Activated T-cell treated with anti-CD3 and anti-CD28 coated beads for 4 hours (primary cell): ENCODE measurements around the gene ACTRT2.

ENCODE experiments used
- DNase-seq: peaks from one replicate; pipeline ENCODE4 v3.0.0-alpha.2; 2020

ACTRT2 gene

DNA sequence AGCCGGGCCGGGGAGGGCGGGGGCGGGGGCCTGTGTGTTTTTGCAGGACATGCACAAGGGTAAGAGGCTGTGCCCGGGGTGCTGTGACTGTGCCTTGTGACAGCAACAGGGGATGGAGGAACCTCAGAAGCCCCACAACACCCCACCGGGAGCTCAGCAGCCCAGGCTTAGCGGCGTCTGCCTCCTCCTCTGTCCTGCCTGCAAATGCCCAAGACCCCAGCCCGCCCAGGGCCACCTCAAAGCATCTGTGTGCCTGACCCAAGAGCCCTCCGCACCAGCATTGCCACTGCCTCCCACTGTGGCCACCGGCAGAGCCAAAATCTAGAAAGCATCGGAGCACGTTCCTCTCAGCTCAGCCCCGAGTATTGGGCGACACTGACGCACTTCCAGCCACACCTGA, 2.7 kb upstream of the ACTRT2 start:
- no peak for DNase-seq

DNA sequence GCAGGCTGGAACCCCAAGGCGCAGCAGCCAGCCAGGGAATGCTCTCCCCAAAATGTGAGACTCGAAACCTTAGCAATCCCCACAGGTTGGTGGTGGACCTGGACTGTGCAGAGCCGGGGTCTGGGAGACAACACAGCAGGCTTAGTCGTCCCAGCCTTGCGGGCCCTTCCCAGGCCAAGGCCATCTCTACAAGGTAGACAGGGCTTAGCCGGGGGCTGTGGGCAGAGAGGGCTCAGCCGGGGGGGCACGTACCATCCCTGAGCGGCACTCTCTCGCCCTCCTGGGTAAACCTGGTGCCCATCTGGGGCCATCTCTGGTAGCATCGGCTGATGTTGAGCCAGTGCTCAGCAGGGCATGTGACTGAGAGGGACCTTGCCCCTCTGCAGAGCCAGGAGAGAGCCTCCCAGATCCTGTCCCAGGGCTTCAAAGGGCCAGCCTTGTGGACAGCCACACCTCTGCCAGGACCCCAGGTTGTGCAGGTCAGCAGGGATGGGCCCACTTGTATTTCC, 2.2 kb upstream of the ACTRT2 start:
- DNase-seq = no peak

DNA sequence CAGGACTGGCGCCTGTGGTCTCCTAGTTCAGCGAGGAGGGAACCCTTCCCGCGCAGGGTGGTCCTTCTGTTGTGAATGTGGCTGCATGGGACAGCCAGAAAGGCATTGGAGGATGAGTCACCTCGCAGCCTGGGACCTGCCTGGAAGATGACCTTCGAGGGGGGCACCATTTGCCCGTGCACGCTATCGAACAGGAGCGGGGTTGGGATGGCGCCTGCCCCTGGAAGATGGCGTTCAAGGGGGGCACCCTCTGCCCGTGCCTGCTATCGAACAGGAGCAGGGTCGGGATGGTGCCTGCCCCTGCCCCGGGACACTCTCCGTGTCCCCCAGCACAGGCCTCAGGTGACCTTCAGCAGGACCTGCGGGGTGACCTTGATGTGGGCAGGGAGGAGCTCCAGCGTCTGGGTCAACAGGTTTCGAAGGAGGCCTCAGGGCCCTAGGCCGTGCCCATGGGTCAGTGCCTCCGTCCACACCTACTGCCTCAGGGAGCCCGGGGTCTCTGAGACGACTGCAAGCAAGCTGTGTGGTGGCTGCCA, 1.7 kb upstream of the ACTRT2 start:
- no peak for DNase-seq

DNA sequence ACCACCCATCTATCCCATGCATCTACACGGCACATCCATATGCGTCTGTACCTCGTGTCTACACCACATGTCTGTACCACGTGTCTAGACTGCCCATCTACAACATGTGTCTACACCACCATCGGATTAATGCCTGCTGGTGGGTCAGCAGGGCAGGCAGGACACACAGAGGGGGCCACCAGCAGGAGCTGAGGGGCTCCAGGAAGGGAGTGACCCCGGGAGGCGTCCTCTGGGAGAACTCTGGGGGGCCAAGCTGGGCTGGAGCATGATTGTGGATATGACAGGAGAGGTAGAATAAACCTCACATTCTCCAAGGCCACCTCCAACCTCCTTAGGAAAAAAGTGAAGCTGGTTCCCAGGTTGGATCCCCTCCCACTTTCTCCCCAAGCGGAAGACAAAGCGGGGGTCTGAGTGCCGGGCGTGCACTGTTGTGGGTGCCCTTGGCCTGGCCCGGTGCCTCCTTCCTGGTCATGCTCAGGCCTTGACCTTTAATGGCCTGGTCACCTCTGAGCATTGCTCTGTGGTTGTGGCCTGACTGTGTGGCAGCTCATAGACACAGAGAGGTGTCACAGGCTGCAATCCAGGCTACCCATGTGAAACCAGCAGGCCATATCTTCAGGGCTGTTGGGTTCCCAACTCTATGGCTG, 881 bp upstream of the ACTRT2 start:
- DNase-seq = no peak

DNA sequence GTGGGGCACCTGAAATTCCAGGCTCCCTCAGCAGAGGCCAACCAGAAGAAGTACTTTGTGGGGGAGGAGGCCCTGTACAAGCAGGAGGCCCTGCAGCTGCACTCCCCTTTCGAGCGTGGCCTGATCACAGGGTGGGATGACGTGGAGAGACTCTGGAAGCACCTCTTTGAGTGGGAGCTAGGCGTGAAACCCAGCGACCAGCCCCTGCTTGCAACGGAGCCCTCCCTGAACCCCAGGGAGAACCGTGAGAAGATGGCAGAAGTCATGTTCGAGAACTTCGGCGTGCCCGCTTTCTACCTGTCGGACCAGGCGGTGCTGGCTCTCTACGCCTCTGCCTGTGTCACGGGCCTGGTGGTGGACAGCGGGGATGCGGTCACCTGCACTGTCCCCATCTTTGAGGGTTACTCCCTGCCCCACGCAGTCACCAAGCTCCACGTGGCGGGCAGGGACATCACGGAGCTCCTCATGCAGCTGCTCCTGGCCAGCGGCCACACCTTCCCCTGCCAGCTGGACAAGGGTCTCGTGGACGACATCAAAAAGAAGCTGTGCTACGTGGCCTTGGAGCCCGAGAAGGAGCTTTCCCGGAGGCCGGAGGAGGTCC, 634 bp downstream of the ACTRT2 start:
- no peak for DNase-seq

DNA sequence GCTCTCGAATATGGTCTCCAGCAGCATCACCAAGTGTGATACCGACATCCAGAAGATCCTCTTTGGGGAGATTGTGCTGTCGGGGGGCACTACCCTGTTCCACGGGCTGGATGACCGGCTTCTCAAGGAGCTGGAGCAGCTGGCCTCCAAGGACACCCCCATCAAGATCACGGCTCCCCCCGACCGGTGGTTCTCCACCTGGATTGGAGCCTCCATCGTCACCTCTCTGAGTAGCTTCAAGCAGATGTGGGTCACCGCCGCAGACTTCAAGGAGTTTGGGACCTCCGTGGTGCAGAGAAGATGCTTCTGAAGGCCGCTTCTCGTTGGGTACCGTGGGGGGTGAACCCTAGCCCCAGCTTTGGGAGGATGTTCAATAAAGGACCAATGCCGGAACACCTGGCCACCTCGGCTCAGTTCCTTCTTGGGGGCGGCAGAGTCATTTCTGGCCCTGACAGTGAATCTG, 1.3 kb downstream of the ACTRT2 start:
- no peak for DNase-seq

DNA sequence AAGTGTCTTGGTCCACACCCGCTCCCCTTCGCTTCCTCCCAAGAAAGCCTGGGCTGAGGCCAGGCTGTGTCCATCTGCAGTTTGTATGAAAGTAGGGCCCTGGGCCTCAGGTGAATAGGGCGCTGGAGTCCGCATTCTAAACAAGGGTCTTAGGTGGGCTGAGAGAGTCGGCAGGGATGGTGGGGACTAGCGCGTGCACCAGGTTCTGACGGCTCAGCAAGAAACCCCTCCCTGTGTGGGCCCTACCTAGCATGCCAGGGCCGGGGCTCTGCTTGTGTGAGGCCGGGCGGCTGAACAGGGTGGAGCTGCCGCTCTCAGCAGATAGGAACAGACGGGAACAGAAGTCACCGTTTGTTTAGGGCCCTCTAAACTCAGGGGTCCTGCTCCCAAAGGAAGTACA, 1.7 kb downstream of the ACTRT2 start:
- DNase-seq = no peak

DNA sequence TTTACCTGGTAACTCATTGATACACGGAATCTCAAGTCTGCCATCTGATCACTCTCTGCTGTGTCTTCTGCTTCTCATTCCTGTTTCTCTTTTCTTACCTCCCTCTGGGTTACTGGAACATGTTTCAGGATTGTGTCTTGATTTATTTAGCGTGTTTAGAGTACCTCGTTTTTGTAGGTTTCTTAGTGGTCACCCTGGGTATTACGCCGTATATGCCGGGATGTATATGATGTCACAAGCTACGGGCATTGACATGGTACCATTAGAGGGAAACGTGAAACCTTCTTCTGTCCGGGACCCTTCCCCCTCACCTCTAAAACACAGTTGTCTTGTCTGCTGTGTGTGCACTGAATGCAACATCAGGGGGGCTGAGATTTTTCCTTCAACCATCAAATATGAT, 2.8 kb downstream of the ACTRT2 start:
- DNase-seq = no peak

DNA sequence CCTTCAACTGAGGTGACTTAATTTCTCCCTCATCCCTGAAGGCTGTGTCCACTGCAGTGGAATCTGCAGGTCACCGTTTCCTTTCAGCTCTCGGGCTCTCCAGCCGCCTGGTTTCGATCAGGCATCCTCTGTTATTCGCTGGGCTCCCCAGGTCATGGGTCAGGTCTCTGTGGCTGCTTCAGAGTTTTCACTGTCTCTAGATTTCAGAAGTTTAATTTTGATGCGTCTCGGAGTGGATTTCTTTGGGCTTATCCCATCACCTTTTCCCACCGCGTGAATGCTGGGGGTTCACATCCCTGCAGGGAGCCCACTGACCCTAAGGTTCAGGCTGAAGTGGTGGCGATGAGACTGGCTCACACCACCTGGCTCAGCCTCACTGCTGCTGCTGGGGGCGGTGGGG, 3.3 kb downstream of the ACTRT2 start:
- no peak for DNase-seq

DNA sequence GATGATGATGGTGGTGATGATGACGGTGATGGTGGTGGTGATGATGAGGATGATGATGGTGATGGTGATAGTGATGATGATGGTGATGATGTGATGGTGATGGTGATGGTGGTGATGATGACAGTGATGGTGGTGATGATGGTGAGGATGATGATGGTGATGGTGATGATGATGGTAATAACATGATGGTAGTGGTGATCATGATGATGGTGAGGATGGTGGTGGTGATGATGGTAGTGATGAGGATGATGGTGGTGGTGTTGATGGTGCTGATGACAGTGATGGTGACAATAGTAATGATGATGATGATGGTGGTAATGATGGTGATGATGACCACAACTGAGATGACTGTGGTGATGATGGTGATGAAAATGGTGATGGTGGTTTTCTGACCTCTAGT, 4.9 kb downstream of the ACTRT2 start:
- no peak for DNase-seq

DNA sequence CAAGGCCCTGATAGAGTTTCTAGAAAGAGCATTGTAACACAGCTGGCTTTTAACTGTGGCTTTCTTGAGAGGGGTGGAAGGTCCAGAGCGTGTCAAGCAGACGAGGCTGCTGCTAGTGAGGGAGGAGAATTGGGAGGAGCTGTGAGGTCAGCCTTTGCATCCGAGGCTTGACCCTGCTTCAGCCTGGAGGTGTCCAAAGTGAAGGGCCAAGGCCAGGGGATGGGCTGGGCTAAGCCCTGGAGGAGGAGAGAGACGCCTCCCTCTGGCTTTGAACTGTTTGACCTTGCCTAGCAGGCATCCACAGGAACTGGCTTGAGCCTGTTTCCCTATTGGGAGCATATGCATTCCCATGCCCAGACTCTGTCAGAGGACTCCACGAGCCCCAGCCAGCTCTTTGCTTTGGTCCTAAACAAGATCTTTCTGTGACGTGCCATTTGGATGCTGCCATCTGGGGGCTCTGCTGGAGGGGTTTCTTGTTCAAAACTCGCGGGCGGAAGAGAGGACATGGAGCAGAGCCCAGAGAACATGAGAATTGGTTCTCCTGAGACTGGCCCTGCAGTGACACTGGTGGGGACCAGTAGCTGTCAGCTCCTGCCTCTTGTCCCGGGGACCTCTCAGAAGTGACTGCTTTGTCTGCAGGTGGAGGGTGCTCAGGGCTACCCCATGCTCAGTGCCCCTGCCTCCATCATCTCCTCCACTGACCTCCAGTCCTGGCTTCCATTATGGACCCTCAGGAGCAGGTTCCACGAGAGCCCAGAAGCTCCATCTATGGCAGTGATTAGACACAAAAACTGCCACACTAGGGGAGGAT, 5.5 kb downstream of the ACTRT2 start:
- DNase-seq = no peak

DNA sequence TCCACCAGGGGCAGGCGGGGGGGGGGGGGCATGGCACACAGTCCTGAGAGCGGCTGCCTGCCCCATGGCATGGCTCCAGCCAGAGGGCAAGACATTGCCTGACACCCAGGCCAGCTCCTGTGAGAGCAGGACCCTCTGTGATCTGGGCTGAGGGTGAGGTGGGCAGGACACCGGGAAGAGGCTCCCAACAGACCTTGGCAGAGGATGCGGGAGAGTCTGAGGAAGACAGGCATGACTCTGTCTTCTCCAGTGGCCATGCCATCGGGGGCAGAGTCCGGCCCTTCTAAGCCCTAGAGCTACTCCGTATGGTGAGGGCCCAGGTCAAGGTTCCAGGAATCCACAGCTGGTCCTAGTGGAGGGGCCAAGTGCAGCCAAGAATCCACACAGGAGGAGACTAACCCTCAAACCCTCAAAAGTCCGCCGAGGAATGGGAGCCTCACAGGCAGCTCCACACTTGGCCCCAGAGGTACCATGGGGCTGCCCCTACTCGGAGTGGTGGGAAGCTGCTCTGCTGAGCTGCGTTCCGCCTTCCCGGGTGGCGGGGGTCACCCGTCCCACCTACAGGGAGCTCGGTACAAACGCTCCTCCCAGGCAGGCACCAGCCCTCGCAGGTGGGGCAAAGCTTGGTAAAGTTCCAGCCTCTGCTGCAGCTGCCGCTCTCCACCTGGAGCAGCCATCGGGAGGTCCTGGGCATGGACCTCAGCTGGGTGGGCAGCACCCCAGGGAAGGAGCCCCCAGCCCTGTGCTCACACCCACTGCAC, 6.5 kb downstream of the ACTRT2 start:
- DNase-seq = no peak

DNA sequence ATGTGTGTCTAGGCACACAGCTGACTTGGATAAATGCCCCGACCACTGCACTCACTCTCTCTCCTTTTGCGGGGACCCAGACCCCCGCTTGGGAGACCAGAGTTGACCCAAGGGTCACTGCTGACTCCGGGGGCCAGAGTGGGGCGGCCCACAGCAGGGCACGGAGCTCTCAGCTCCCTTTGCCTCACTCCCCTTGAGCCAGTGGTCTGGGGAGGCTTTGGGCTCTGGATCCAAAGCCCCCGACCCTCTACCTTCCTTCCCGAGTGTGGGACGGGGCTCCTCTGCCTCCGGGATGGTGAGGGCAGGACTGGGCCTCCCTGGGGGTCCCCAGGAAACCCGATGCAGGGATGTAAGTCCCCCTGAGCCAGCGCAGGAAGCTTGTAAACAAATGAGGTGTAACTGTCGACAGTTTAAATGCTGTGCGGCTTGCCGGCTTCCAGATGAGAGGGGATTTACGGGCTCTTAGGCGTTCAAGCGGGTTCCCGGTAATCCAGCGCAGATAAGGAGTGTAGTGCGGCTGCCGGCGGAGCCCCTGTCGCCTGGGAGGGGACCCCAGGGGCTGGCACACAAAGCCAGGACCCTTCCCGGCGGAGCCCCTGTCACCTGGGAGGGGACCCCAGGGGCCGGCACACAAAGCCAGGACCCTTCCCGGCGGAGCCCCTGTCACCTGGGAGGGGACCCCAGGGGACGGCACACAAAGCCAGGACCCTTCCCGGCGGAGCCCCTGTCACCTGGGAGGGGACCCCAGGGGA, 7.4 kb downstream of the ACTRT2 start:
- DNase-seq = no peak

DNA sequence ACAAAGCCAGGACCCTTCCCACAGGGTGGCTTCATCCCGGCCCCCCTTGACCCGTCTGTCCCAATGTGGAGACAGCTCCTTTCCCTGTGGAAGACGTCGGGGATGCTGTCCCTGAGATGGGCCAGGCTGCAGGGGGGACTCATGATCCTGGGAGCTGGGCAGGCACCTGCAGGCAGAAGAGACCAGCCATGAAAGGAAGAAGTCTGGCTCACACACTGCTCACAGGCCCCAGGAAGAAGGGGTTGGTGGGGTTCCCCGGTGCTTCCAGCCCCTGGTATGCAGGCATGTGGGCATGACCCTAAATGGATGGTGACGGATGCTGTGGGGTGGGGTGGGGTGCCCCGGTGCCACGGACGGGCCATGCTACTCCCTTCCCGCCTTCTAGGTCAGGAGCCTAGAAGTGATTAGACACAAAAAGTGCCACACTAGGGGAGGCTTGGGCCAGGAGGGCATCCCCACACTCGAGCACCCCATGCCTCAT, 8.3 kb downstream of the ACTRT2 start:
- no peak for DNase-seq

DNA sequence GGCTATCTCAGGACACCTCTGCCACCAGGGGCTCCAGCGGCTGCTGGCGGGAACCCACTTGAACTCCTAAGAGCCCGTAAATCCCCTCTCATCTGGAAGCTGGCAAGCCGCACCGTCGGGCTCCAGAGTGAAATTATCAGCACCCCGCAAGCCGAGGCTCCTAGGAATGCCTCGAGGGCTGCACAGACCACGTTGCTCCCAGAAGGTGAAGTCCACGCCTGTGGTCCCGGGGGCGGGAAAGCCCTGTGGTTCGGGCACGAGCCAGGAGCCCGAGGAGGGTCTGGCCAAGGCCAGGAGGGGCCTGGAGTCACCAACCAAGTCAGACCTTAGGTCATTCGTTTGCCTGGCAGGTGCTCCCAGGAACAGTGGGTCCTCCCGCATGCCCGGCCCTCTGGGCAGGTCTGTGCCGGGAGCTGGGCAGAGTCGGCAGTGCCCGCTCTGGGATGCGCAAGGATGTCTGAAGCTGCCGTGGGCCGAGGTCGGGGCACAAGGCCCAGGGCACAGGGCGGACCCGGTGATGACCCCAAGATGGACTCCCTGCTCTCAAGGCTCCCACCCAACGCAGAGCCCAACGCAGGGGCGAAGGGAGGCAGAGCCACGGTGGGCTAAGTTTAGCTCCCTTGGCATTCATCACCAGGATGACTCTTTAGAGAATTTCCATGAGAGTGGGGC, 8.9 kb downstream of the ACTRT2 start:
- no peak for DNase-seq

DNA sequence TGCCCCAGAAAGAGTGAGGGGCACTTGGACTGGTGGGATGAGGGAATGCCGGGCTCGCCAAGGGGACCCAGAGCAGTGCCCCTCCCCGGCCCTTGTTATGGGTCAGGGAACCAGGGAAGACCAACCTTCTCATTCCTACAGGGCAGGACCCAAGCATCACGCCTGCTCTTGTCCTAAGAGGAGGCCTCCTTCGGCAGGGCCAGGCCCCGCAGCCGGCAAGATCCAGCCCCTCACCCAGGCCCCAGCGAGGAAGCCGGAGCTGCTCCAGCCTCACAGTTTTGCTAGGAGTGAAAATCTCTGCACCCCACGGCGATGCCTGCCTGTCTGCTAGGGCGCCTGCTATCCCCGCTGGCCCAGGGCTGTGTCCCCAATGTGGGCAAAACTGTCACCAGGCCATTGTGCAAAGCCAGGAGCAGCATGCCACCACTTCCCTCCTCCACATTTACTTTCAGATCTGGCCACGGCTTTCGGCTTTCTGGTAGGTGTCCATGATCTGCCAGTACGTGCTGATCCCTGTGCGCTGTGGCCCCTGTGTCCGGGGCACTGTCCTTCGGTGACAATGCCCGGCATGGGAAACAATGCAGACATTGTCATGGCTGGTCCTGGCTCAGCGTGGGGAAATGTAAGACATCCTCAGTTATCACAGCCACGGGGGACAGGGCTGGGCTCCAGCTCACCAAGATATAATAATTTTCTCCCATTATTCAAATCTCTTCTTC, 9.6 kb downstream of the ACTRT2 start:
- DNase-seq = no peak

DNA sequence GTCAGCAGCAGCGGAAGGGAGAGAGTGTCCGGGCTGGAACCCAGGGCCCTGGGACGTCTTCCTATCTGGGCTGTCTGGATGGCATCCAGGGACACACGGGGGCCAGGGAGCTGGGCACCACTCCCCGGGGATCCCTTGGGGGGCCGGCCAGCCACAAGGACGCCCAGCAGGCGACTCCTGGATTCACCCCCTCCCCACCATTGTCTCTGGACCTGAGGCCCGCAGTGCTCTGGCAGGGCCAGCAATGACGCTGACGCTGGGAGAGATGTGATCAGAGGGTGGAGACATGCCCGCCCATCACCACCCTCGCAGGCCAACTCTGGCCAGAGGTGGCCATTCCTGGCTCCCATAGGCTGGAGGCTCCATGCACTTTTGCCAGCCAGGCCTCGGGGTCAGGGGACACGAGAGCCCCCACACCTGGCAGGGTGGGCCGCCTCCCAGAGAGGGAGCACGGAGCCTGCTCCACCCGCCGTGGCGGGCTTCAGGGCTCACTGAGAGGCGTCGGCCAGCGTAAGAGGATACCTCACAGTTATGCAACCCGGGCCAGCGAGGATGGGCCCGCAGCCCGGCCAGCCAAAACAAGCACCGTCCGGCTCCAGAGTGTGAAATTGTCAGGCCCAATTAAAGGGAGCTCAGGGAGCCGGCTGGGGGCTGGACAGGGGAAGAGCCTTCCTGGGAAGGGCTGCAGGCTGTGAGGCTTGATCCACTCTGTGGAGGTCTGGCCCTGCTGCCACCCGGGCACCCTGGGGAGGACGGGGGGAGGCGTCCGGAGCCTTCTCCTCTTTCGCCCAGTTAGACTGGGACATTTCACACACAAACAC, 10.3 kb downstream of the ACTRT2 start:
- DNase-seq = no peak

DNA sequence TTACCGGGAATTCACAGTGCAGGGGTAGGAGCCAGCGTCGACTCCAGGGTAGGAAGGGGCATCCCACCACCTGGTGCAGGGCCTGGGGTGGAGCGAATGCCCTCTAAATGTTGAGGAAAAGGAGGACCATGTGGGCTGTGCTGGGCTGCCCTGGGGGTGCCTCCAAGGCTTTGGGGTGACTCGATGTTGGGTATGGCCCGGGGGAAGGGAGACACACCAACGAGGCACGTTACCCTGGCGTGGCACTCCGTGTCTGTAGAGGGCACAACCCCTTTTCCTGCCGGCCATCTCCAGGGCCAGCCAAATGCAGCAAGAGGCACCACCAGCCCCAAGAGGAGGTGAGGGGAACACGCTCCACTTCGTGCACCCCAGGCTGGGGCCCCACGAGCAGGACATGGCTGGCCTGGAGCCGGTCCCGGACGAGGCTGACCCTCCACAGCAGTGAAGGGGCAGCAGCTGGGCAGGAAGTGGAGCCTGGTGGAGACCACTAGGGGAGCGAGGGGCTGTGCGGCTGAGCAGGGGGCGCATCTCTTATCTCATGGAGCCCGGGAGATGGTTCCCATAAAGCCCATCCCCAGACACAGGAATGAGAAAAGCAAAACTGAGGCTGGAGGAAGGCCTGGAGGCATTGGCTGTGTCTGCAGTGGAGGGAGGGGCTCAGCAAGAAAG, 11.2 kb downstream of the ACTRT2 start:
- DNase-seq = no peak
